Right kidney (tissue), 9 donors: ENCODE measurements around the gene CSNK1A1.
A peak's percentile ranks its signal among the peaks of the same experiment; 100 is the strongest.
"Not testable (repeated sequence)": the region's sequence is repeated elsewhere in the genome, so short reads cannot be mapped to it uniquely, and the experiment has no call there.

Experiments used
- DNase-seq: peaks from one replicate; pipeline ENCODE4 v3.0.0-alpha.2; 2016
- long read RNA-seq, 8 donors: transcript quantifications; one replicate each; lab custom pipeline, GENCODE V29; 2026

The CSNK1A1 gene
- long read RNA-seq, donor 1, full-length matches to known transcripts, result 28 of 28 reads
- long read RNA-seq, donor 1, partial matches to known transcripts, result 0 of 28 reads
- long read RNA-seq, donor 1, other reads (novel, unspliced or antisense), result 0 of 28 reads
- long read RNA-seq, donor 2, full-length matches to known transcripts, result 11 of 11 reads
- long read RNA-seq, donor 2, partial matches to known transcripts, result 0 of 11 reads
- long read RNA-seq, donor 2, other reads (novel, unspliced or antisense), result 0 of 11 reads
- long read RNA-seq, donor 3, full-length matches to known transcripts, result 24 of 29 reads
- long read RNA-seq, donor 3, partial matches to known transcripts, result 5 of 29 reads
- long read RNA-seq, donor 3, other reads (novel, unspliced or antisense), result 0 of 29 reads
- long read RNA-seq, donor 4, full-length matches to known transcripts, result 21 of 36 reads
- long read RNA-seq, donor 4, partial matches to known transcripts, result 15 of 36 reads
- long read RNA-seq, donor 4, other reads (novel, unspliced or antisense), result 0 of 36 reads
- long read RNA-seq, donor 5, full-length matches to known transcripts, result 24 of 24 reads
- long read RNA-seq, donor 5, partial matches to known transcripts, result 0 of 24 reads
- long read RNA-seq, donor 5, other reads (novel, unspliced or antisense), result 0 of 24 reads
- long read RNA-seq, donor 6, full-length matches to known transcripts, result 16 of 51 reads
- long read RNA-seq, donor 6, partial matches to known transcripts, result 35 of 51 reads
- long read RNA-seq, donor 6, other reads (novel, unspliced or antisense), result 0 of 51 reads
- long read RNA-seq, donor 7, full-length matches to known transcripts, result 29 of 82 reads
- long read RNA-seq, donor 7, partial matches to known transcripts, result 53 of 82 reads
- long read RNA-seq, donor 7, other reads (novel, unspliced or antisense), result 0 of 82 reads
- long read RNA-seq, donor 8, full-length matches to known transcripts, result 28 of 35 reads
- long read RNA-seq, donor 8, partial matches to known transcripts, result 7 of 35 reads
- long read RNA-seq, donor 8, other reads (novel, unspliced or antisense), result 0 of 35 reads

DNA sequence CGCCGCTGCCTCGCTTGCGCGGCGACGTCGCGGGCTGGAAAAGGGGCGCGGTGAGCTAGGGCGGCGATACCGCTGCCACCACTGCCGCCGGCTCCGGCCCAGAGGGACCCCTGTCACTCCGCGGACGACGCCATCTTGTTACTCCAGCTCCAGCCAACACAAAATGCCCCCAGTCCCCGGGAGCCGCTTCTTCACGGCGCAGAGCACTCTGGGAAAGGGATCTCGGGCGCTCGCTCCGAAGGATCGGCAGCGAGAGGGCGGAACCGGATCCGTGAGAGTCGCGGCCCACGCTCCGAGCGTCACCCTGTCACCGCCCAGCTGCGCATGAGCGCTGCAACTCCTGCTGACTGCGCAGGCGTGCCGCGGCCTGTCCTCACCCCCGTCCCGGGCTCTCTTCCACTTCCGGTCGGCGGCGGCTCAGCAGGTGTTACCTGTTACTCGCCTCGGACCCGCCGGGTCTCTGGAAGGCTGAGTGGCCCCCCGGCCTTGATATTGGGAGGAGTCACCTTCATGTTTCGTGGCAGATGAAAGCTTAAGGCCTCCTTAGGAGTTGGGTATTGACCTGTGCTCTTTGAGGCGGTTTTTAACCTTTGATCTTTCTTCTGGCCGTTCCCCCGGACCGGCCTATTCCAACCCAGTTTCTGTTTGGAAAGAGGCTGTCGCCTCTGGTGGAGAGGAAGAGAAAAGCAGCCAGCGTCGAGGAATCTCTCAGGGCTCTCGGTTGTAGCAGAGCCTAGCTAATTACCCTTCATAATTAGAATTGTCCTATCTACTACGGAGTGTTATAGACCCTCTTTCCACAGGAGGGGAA lies at the start of gene CSNK1A1:
TSS of gene CSNK1A1 (minus strand) at position 213 of the 811 bp plus-strand sequence. CDS start 475 bp downstream, outside the sequence.
- DNase-seq, result peak; percentile 99

DNA sequence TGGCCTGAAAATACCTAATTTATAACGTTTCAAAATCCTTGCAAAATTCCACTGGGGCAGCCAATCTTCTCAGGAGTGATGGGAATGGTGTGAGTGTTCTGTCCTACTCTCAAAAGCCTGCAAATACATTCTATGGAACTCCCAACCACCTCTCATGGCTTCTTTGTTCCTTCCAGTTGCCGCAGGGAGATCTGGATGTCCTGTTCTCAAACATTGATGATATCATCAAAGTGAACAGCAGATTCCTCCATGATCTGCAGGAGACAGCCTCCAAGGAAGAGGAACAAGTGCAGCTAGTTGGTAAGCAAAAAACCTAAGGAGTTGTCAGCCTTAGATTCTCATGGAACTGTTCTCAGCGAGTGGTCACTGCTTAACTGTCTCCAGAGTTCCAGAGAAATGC lies 49.7 kb upstream of the CSNK1A1 start:
- DNase-seq, result no peak

DNA sequence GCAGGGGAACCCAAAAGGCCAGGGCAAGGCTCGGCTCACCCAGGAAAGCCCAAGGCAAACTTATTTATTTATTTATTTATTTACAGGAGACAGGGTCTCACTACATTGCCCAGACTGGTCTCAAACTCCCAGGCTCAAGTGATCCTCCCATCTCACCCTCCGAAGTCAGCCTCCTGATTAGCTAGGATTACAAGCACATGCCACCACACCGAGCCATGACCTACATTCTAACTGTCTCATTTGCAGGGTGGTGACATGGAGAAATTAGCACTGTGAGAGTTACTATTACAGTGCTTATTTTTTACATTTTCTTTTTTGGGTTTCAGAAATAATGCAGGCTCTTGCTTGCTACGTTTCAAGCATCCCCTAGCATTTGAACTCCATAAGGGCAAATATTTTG lies 48.1 kb upstream of the CSNK1A1 start:
- no peak for DNase-seq

DNA sequence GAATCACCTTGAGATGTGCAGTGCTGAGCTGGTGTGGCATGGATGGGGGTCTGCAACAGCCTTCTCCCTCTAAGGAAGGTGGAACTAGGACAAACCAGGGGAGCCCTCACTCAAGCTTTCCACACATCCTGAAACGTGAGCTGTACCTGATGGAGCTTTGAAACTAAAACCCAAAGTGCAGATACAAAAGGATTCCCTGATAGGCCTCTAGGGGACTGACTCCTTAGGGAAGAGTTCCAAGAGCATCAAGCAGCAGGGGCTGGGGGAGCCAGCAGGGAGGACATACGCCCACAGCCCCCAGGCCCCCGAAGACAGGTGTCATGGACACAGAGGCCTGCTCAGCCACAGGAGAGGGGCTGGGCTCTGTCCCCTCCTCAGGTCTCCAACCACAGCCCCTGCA lies 47.7 kb upstream of the CSNK1A1 start:
- no peak for DNase-seq

DNA sequence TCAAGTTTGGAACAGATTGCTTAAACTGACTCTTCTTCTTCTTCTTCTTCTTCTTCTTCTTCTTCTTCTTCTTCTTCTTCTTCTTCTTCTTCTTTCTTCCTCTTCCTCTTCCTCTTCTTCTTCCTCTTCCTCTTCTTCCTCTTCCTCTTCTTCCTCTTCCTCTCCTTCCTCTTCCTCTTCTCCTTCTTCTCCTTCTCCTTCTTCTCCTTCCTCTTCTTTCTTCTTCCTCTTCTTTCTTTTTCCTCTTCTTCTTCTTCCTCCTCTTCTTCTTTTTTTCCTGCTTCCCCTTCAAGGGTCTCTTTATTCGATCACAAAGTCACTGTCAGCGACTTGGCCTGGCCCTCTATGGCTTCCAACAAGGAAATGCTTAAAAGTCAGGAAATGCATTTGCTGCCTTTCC lies 47.0 kb upstream of the CSNK1A1 start:
- not testable (repeated sequence) for DNase-seq

DNA sequence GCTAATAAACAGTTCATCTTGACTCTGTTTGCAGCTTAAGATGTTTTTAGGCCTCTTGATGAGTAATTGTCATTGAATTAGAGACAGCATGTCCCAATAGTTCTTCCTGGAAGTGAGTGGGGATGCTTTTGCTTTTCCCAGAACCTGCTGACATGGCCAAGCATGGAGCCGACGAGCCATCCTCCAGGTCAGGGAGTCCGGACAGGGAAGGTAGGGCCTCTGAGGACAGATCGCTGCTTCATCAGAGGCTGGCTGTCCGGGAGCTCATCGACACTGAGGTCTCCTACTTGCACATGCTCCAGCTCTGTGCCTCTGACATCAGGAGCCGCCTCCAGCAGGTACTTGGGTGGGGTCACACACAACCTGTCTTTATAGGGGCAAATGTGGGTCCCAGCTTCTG lies 46.4 kb upstream of the CSNK1A1 start:
- no peak for DNase-seq

DNA sequence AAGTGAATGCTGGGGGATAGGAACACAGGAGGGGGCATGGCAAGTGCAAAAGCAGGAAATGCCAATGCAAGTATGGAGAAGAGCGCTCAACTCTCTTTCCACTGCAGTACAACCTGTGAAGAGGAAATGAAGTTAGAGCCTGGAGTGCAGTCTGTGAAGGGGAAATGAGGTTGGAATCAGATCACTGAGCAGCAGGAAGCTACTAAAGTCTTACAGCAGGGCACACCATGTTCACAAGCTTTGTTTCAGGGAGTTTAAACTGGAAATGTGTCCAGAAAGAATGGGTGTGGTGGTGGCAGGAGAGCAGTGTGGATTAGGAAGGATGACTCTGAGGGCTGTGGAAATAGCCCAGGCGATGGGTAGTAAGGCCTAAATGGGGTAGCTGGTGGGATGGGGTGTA lies 45.5 kb upstream of the CSNK1A1 start:
- no peak for DNase-seq

DNA sequence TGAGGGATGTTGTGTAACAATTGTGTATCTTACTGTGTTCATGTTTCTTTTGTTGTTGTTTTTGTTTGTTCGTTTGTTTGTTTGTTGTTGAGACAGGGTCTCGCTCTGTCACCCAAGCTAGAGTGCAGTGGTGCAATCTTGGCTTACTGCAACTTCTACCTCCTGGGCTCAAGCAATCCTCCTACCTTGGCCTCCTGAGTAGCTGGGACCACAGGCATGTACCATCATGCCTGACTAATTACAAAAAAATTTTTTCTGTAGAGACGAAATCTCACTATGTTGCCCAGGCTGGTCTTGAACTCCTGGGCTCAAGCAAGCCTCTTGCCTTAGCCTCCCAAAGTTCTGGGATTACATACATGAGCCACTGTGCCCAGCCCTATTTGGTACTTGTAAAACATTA lies 43.9 kb upstream of the CSNK1A1 start:
- not testable (repeated sequence) for DNase-seq

DNA sequence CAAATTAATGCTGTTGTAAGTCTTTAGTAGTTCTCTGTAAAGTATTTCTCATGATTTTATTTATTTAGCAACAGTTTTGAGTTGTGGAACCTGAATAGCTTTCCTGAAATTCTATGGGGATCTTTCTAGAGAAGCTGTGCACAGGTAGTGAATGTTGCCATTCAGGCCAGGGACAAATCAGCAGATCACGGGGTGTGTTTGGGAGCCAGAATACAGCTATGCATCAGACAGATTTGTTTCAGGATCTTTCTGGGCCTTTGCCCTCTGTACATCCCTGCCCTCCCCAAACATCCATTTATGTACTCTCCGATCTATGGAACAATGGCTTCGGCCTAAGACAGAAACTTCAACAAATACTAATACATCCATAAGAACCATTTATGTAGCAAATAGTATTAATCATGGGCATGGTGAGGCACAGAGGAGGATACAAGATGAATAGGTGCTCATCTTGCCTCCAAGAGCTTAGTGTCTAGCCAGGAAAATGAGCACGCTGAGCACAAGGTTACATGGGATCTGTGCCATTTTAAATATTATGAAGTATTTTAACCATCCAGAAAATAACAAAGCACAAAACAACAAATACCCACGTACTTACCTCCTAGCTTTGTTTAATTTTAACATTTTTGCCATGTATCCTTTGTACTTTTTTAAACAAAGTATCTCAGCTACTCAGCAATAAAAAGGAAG lies 43.1 kb upstream of the CSNK1A1 start:
- no peak for DNase-seq

DNA sequence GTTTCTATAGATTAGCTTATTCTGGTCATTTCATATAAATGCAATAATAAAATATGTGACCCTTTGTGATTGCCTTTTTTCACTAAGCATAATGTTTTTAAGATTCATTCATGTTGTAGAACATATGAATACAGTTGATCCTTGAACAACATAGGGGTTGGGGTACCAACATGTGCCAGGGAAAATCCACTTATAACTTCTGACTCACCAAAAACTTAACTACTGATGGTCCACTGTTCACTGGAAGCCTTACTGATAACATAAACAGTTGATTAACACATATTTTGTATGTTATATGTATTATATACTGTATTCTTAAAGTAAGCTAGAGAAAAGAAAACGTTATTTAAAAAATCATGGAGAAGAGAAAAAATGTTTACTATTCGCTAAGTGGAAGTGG lies 42.1 kb upstream of the CSNK1A1 start:
- no peak for DNase-seq

DNA sequence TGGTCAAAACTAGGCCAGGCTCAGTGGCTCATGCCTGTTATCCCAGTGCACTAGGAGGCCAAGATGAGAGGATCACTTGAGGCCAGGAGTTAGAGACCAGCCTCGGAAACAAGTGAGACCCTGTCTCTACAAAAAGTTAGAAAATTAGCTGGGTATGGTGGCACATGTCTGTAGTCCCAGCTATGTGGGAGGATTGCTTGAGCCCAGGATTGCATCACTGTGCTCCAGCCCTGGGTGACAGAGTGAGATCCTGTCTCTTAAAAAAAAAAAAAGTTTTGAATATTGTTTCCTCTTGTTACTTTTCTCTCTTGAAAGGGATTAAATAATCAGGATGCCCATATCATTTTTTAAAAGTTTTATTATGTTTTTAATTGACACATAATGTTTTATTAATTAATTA lies 37.7 kb upstream of the CSNK1A1 start:
- no peak for DNase-seq

DNA sequence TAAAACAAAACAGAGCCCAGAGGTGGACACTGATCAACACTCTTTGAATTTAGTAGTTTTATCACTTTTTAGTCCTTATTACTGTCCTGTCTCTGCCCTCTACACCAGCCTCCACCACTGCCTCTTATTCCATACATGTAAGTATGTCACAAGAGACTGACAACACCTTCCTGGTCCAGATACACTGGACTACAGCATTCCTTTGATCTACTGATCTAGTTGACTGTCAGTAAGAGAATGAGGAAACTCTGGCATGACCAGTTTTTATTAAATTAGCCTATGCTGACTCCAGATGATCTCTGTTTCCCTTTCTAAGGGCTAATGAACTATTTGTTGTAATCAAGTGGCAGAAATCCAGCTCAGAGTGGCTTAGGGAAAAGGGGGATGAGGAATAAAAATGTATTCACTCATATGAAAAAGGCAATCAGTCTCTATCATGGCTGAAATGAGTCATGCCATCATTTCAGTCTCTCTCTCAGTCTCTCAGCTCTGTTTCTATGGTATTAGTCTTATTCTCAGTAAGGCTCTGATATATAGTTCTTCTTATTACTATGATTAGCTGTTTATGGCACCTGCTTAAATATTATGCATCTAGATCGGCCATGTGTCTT lies 35.6 kb upstream of the CSNK1A1 start:
- DNase-seq, result no peak

DNA sequence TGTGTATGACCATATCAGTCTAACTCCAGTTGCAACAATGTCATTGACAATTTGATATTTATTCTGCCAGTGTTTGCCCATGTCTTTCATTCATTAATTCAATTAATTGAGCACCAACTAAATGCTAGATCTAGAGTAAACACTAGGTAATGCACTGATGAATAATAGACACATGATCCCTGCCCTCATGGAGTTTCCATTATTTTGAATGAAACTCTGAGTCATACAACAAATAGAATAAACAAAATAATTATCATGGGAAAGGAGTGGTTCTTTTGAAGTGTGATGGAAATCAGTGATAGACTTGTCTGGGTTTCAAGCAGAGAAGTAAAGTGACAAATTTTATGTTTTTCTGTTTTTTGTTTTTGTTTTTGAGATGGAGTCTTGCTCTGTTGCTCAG lies 34.7 kb upstream of the CSNK1A1 start:
- no peak for DNase-seq

DNA sequence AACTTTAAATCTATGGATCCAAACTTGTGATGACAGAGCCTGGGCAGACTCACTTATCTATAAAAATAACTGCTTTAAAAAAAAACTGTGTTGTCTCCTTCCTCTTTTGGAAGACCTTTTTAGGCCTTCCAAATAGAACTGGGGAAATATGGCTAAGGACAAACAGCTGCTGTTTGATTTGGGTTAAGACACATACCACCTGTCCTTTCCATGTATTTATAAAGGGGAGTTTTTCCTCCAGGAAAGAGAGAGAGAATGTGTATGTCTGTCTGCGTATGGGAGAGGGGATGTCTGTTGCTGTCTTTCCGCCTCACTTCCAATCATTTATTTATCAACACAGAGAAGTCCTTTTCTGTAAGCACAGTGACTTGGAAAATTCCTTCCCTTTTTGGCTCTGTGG lies 32.9 kb upstream of the CSNK1A1 start:
- DNase-seq, result no peak

DNA sequence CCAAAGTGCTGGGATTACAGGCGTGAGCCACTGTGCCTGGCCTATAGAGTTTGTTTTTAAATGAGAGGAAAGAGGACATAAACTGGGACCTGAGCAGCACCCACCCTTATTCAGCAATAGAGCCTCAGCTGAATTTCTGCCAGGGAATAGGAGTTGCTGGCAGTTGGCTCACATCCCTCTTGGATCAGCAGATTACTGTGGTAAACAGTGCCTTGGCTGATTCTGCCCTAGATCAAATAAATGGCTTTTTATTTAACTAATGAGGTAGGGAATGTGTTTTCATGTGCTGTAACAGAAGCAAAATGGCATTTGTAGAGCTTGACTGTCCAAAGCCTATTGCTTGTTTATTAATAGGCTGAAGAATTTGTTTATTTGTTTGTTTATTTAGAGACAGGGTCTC lies 32.2 kb upstream of the CSNK1A1 start:
- no peak for DNase-seq

DNA sequence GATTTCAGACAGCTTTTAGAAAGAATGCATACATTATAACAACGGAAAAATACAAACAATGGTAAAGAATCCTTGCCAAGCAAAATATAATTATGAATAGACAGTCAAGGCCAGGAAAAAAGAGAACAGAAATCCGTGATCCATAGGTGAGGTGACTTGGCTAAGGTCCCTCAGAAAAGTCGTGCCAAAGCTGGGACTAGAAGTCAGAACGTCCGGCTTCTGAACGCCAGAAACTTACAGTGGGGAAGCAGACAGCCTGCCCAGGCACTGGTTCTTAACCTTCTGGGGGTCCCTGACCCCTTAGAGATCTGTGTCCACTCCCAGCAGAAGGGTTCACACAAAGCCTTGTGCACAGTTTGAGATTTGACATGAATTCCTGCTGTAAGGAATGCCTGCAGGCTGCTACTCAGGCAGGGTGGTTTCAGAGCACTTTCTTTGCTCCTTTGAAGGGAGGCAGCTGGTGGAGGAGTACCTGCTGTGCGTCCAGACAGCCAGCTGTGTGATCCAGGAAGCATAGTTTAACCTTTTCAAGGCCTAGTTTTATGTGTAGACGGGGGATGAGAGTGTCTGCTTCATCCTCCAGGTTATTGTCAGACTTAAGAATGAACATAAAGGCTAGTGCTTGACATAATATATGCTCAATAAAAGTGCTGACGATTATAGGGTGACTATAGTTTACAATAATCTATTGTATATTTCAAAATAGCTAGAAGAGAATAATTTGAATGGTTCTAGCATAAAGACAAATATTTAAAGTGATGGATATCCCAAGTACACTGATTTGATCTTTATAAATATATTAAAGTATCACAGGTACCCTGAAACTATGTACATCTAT lies 30.9 kb upstream of the CSNK1A1 start:
- peak; percentile 54 for DNase-seq

DNA sequence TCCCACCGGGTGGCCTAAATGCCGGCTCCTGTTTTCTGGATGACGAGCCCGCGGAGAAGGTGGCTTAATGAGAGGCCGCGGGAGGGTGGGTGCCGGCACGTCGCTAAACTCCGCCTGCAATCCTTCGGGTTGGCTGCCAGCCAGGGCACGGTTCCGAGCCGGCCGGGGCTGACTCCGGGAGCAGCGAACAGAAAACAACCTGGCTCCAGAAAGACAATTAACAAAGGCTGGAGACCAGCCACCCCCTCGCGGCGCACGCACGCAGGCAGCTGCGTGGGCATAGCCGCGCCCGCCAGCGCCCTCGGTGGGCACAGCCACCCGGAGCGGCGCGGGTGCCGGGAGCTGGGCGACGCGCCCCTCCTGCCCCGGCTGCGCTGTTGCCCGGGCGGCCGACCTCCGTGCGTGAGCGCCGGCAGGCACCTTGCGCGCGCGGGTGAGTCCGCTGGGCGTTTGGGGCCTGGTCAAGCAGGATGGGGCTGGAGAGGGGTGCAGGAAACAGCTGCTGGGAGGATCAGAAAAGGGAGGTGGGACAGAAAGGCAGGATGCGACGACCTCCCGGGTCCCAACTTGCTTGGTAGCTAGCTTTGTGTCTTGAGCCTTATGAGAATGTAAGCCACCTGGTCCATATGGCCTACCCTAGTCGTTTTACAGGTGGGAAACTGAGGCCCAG lies 30.1 kb upstream of the CSNK1A1 start, which contains the start of gene ARHGEF37:
TSS of gene ARHGEF37 (plus strand) at position 307 of the 670 bp plus-strand sequence. CDS start 16,272 bp downstream, outside the sequence.
- peak; percentile 86 for DNase-seq

DNA sequence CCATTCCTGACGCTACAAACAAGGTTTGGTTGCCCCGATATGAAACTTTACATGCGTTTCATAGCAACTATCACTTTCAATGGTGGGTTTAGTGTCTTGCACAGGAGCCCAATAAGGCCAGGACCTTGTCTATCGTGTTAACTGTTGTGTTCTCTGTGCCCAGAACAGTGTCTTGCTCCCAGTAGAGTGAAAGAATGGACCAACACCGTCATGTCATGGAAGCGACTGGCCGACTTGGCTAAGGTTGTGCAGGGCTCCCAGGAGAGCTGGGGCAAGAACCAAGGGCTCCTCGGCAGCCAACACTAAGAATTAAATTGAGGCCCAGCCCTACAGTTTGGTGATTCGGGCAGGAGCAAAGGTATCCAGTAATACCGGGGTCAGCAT lies 29.6 kb upstream of the CSNK1A1 start:
- DNase-seq, result no peak

DNA sequence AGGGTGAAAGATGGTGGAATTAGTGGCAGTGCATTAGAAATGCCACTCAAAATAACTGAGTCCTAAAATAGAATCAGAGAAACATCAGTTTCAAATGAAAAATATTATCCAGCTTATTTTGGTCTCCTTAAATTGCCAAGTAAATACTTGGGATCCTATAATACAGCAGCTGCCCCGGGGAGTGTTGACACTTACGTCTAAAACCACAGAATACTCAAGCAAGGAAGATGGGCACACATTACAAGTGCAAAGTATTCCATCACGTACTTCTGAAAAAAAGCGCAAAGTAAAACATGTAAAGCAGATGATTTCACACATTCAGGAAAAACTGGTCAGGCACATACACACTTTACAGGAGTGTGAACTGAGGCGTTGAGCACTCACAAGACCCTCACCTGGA lies 27.7 kb upstream of the CSNK1A1 start:
- no peak for DNase-seq

DNA sequence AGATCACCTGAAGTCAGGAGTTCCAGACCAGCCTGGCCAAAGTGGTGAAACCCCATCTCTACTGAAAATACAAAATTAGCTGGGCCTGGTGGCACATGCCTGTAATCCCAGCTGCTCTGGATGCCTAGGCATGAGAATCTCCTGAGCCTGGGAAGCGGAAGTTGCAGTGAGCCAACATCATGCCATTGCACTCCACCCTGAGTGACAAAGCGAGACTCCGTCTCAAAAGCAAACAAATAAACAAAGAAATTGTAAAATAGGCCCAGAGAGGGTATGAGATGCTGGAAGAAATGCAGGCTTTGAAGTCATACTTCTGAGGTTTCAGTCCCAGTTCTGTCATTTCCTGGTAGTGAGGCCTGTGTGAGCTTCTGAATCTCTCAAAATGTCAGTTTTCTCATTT lies 24.8 kb upstream of the CSNK1A1 start:
- no peak for DNase-seq
